WTC11 (cell line): Measurements from ENCODE around the gene SIGLEC1.

Source experiments
- CTCF ChIP-seq: fragments of 200-600 bp; IDR thresholded peaks from 2 replicates; pipeline ENCODE4 v1.8.0; 2022; ENCODE audit warnings: antibody characterized with exemption
- FOXP1 ChIP-seq: sonication (generic); formaldehyde crosslinking; IDR thresholded peaks from 2 replicates; pipeline ENCODE4 v1.8.0; 2022; ENCODE audit warnings: missing genetic modification reagents, mild to moderate bottlenecking, moderate library complexity, borderline replicate concordance
- MAX ChIP-seq: sonication (generic); formaldehyde crosslinking; IDR thresholded peaks from 2 replicates; pipeline ENCODE4 v1.8.0; 2022; ENCODE audit warnings: mild to moderate bottlenecking, missing genetic modification reagents
- ZBTB21 ChIP-seq: sonication (generic); formaldehyde crosslinking; IDR thresholded peaks from 2 replicates; pipeline ENCODE4 v1.8.1; 2023; ENCODE audit warnings: mild to moderate bottlenecking, missing genetic modification reagents, borderline replicate concordance
- ZBTB43 ChIP-seq: sonication (generic); formaldehyde crosslinking; IDR thresholded peaks from 2 replicates; pipeline ENCODE4 v1.8.1; 2023; ENCODE audit warnings: mild to moderate bottlenecking, missing genetic modification reagents

- no peak for TF ChIP-seq ZBTB21
- TF ChIP-seq CTCF: no peak
- no peak for TF ChIP-seq ZBTB43 (CRISPR knock-in tag)
- TF ChIP-seq FOXP1 (CRISPR knock-in tag): no peak
- TF ChIP-seq MAX (CRISPR knock-in tag): no peak
Observed at GRCh38 chr20:3714092-3714491, 1.7 kb upstream of the SIGLEC1 start.
